IMR-90 (cell line): ENCODE data around the gene POLR2M. TPM values are rescaled to one million over a fixed set of nuclear protein-coding genes. Genes with fewer than 3 reads are reported as not detected.
A peak's percentile ranks its signal among the peaks of the same experiment; 100 is the strongest.

Experiments used
- ATAC-seq: fragments of 200-7000 bp; cut with Tn5 transposase; 2 replicates; pipeline ENCODE4 v1.9.1; 2020; ENCODE audit warnings: low read depth, mild to moderate bottlenecking, moderate library complexity
- BruUV-seq: library from RNA; stranded (reverse); fragments of 400-500 nt; replicated peaks from 2 replicates; lab custom pipeline; 2021; lab: Mats Ljungman, UMichigan
- CTCF ChIA-PET: fragments of 300-600 bp; formaldehyde crosslinking; extraction: SDS; loops from one replicate; lab custom pipeline; 2021; ENCODE audit warnings: antibody characterized with exemption; lab: Yijun Ruan, JAX
- POLR2A ChIA-PET: fragments of 300-600 bp; sonication (Branson Sonifier 250); formaldehyde crosslinking; loops from one replicate; lab custom pipeline; 2022; ENCODE audit warnings: antibody characterized with exemption; ENCODE audit not compliant: unreplicated experiment; lab: Charles Lee
- DNase-seq: peaks from one replicate; pipeline ENCODE4 v3.0.0; 2013
- H2AFZ ChIP-seq: replicated peaks from 2 replicates; pipeline ENCODE3; 2013; ENCODE audit warnings: low read length, mild to moderate bottlenecking; ENCODE audit not compliant: poor library complexity
- H2AK5ac ChIP-seq: 2 replicates; pipeline ENCODE4 v1.6.1; 2013; ENCODE audit warnings: low read depth, low read length, inconsistent platforms
- H2AK9ac ChIP-seq: replicated peaks from 2 replicates; pipeline ENCODE3; 2013; ENCODE audit warnings: mild to moderate bottlenecking, low read depth, low read length, moderate library complexity; ENCODE audit not compliant: poor library complexity
- H2BK120ac ChIP-seq: 2 replicates; pipeline ENCODE4 v1.6.1; 2013; ENCODE audit warnings: low read depth, low read length, inconsistent platforms
- H2BK15ac ChIP-seq: 3 replicates; pipeline ENCODE4 v1.6.1; 2013; ENCODE audit warnings: low read depth, low read length, inconsistent platforms
- H2BK20ac ChIP-seq: 2 replicates; pipeline ENCODE4 v1.6.1; 2013; ENCODE audit warnings: low read depth, mild to moderate bottlenecking, inconsistent platforms, low read length, moderate library complexity
- H2BK5ac ChIP-seq: 2 replicates; pipeline ENCODE4 v1.6.1; 2013; ENCODE audit warnings: mild to moderate bottlenecking, low read depth, low read length, inconsistent platforms; ENCODE audit not compliant: poor library complexity, severe bottlenecking
- H3K14ac ChIP-seq: replicated peaks from 2 replicates; pipeline ENCODE4 v1.6.1; 2013; ENCODE audit warnings: low read depth, low read length, inconsistent platforms
- H3K18ac ChIP-seq: 2 replicates; pipeline ENCODE4 v1.6.1; 2013; ENCODE audit warnings: low read depth, low read length, control low read depth
- H3K23ac ChIP-seq: 2 replicates; pipeline ENCODE4 v1.6.1; 2013; ENCODE audit warnings: low read depth, low read length, inconsistent platforms
- H3K27ac ChIP-seq: 2 replicates; pipeline ENCODE4 v1.5.1; 2013; ENCODE audit warnings: mild to moderate bottlenecking, control low read depth, low read length; ENCODE audit not compliant: insufficient read depth
- H3K27me3 ChIP-seq: 2 replicates; pipeline ENCODE4 v1.6.1; 2013; ENCODE audit warnings: low read length; ENCODE audit not compliant: control insufficient read depth, insufficient read depth
- H3K36me3 ChIP-seq: 2 replicates; pipeline ENCODE4 v1.6.1; 2013; ENCODE audit warnings: low read length, mixed read lengths; ENCODE audit not compliant: control insufficient read depth, insufficient read depth
- H3K4ac ChIP-seq: 2 replicates; pipeline ENCODE4 v1.6.1; 2013; ENCODE audit warnings: low read depth, low read length, inconsistent platforms
- H3K4me1 ChIP-seq: 2 replicates; pipeline ENCODE4 v1.6.1; 2013; ENCODE audit warnings: low read length, mixed read lengths; ENCODE audit not compliant: control insufficient read depth, insufficient read depth
- H3K4me2 ChIP-seq: 2 replicates; pipeline ENCODE4 v1.6.1; 2013; ENCODE audit warnings: low read depth, mild to moderate bottlenecking, control low read depth, low read length, moderate library complexity
- H3K4me3 ChIP-seq: 2 replicates; pipeline ENCODE4 v1.5.1; 2013; ENCODE audit warnings: low read depth, mild to moderate bottlenecking, control low read depth, low read length, moderate library complexity; ENCODE audit not compliant: insufficient read depth
- H3K56ac ChIP-seq: 2 replicates; pipeline ENCODE4 v1.6.1; 2013; ENCODE audit warnings: low read length, inconsistent platforms; ENCODE audit not compliant: insufficient read depth; ENCODE audit errors: extremely low read depth
- H3K79me1 ChIP-seq, 2 experiments: 2 replicates each; pipeline ENCODE4 v1.6.1; 2013; ENCODE audit warnings: low read length in 2 of 2, inconsistent platforms in 1 of 2, low read depth in 1 of 2
- H3K9ac ChIP-seq: 2 replicates; pipeline ENCODE4 v1.6.1; 2013; ENCODE audit warnings: low read depth, low read length, control low read depth
- H3K9me1 ChIP-seq: 2 replicates; pipeline ENCODE4 v1.6.1; 2013; ENCODE audit warnings: low read length, inconsistent platforms; ENCODE audit not compliant: insufficient read depth
- H3K9me3 ChIP-seq: 2 replicates; pipeline ENCODE4 v1.6.1; 2013; ENCODE audit warnings: low read length; ENCODE audit not compliant: control insufficient read depth, insufficient read depth
- H4K20me1 ChIP-seq: 2 replicates; pipeline ENCODE4 v1.6.1; 2013; ENCODE audit warnings: low read length, inconsistent platforms; ENCODE audit not compliant: insufficient read depth
- H4K5ac ChIP-seq: 2 replicates; pipeline ENCODE4 v1.6.1; 2013; ENCODE audit warnings: mild to moderate bottlenecking, low read depth, low read length, control low read depth
- H4K8ac ChIP-seq, 2 experiments: 2 replicates each; pipeline ENCODE4 v1.6.1; 2013; ENCODE audit warnings: low read depth in 2 of 2, low read length in 2 of 2, control low read depth in 1 of 2, inconsistent platforms in 1 of 2
- H4K91ac ChIP-seq: 2 replicates; pipeline ENCODE4 v1.6.1; 2013; ENCODE audit warnings: low read depth, low read length, inconsistent platforms; ENCODE audit not compliant: insufficient read depth
- CEBPB ChIP-seq: IDR thresholded peaks from 2 replicates; pipeline ENCODE4 v1.6.1; 2012; ENCODE audit warnings: low read depth, low read length, improper control_type of control experiment
- MAFK ChIP-seq: IDR thresholded peaks from 2 replicates; pipeline ENCODE4 v1.6.1; 2012; ENCODE audit warnings: low read depth, low read length, improper control_type of control experiment
- NFE2L2 ChIP-seq: fragments of 150-350 bp; IDR thresholded peaks from 2 replicates; pipeline ENCODE4 v1.6.1; 2016; ENCODE audit warnings: low read depth, mild to moderate bottlenecking, low read length
- RFX5 ChIP-seq: IDR thresholded peaks from 2 replicates; pipeline ENCODE4 v1.8.0; 2012; ENCODE audit warnings: low read depth, mild to moderate bottlenecking, low read length, moderate library complexity
- whole genome bisulfite sequencing, 2 experiments: methylation state at CpG; one replicate each; pipeline versions ENCODE4 v1.1.5 to v1.1.7; 2013; ENCODE audit warnings: missing lambda C conversion rate in 2 of 2; ENCODE audit not compliant: insufficient read length in 1 of 2; ENCODE audit errors: extremely low coverage in 2 of 2; 5-methylcytosine and 5-hydroxymethylcytosine counted together
- dilution Hi-C: fragments of 300-500 bp; cut with HindIII; formaldehyde crosslinking; loops from one replicate; pipeline ENCODE4 v1.14.3; 2018; ENCODE audit warnings: low sequenced_read_pairs; ENCODE audit not compliant: unreplicated experiment
- in situ Hi-C: fragments of 300-500 bp; cut with MboI; formaldehyde crosslinking; loops from 3 replicates; pipeline ENCODE4 v1.14.3; 2019; ENCODE audit warnings: low sequenced_read_pairs, inconsistent platforms, mixed read lengths
- intact Hi-C: fragments of 100-400 bp; cut with micrococcal nuclease; formaldehyde crosslinking; loops from 2 replicates; pipeline ENCODE4 v1.10.0; 2022
- polyA plus RNA-seq, 3 experiments: library from polyadenylated mRNA; depleted of rRNA; stranded (reverse); fragments of >200 nt; gene quantifications; 2 replicates each; pipeline ENCODE4 v1.2.3, GENCODE V29; 2012; ENCODE audit warnings: low replicate concordance in 1 of 3
- total RNA-seq: library from RNA; depleted of rRNA; stranded (reverse); fragments of >200 nt; gene quantifications from 2 replicates; pipeline ENCODE4 v1.2.3, GENCODE V29; 2012
- TF ChIP-seq, protein P1 (sequence below): conservative IDR thresholded peaks from 2 replicates; pipeline ENCODE4 v1.5.1; 2012; ENCODE audit warnings: mild to moderate bottlenecking, low read depth, low read length, improper control_type of control experiment
- TF ChIP-seq, protein P2 (sequence below): fragments of 150-350 bp; IDR thresholded peaks from 2 replicates; pipeline ENCODE4 v1.6.1; 2016; ENCODE audit warnings: low read depth, mild to moderate bottlenecking, low read length, moderate library complexity, borderline replicate concordance

Gene POLR2M
- total and polyA plus RNA-seq, 2 of the 4 experiments (the other 2 are of a cell fraction), result 60.8 to 117 TPM

DNA sequence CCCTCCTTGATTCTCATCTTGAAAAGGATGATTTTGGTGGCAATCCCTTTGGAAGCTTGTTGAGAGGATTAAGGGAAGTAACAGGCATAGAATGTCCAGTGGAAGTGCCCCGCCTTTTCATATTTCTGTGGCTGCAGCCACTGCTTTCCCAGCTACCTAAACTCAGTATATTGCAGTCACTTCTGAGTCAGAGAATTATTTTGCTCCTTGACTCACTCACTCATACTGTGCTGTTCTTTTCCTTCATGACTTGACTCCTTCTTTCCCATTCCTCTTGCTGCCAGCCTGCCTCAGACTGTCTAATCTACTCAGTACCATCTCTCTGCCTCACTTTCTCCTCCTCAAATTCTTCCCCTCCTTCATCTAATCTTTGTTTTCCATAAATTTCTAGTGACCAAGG is 26.5 kb upstream of the POLR2M start:
- Histone ChIP-seq H3K9ac (no peak overlapping the region), H3K4ac (no peak overlapping the region), H3K27ac (no peak overlapping the region), H2BK20ac (no peak overlapping the region), H2BK5ac (no peak overlapping the region), H3K23ac (no peak overlapping the region), H4K91ac (no peak overlapping the region), H3K4me1 (no peaks in the 10 kb centered on the region), H2AFZ (no peak overlapping the region), H3K9me1 (no peaks in the 10 kb centered on the region), H4K8ac (no peak overlapping the region), H3K4me2 (peak overlapping the region; percentile 46), H3K18ac (no peak overlapping the region), H3K4me3 (no peak overlapping the region), H3K36me3 (no peaks in the 10 kb centered on the region), H4K20me1 (no peaks in the 10 kb centered on the region), H3K9me3 (no peaks in the 10 kb centered on the region), H3K27me3 (peaks cover 5% of the 10 kb centered on the region), H2AK9ac (no peak overlapping the region), H3K79me1 (no peaks in the 10 kb centered on the region), H3K56ac (no peak overlapping the region), H2BK120ac (no peak overlapping the region), H2BK15ac (no peak overlapping the region), H3K14ac (no peak overlapping the region), H4K5ac (no peak overlapping the region), H2AK5ac (no peak overlapping the region)
- no TSS peak for BruUV-seq
- peak; percentile 51 for DNase-seq
- WGBS, 2 experiments, result no CpG with 5 or more reads among the region's 1 CpG
- ATAC-seq, result peak; percentile 81
- dilution Hi-C loops (no loop called here), in situ Hi-C loops (no loop called here), intact Hi-C loops (no loop called here)
- TF ChIP-seq NFE2L2 (no peak), CEBPB (no peak), RFX5 (no peak), MAFK (no peak)
- TF ChIP-seq, protein P1, sequence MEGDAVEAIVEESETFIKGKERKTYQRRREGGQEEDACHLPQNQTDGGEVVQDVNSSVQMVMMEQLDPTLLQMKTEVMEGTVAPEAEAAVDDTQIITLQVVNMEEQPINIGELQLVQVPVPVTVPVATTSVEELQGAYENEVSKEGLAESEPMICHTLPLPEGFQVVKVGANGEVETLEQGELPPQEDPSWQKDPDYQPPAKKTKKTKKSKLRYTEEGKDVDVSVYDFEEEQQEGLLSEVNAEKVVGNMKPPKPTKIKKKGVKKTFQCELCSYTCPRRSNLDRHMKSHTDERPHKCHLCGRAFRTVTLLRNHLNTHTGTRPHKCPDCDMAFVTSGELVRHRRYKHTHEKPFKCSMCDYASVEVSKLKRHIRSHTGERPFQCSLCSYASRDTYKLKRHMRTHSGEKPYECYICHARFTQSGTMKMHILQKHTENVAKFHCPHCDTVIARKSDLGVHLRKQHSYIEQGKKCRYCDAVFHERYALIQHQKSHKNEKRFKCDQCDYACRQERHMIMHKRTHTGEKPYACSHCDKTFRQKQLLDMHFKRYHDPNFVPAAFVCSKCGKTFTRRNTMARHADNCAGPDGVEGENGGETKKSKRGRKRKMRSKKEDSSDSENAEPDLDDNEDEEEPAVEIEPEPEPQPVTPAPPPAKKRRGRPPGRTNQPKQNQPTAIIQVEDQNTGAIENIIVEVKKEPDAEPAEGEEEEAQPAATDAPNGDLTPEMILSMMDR, result no peak
- TF ChIP-seq, protein P2, sequence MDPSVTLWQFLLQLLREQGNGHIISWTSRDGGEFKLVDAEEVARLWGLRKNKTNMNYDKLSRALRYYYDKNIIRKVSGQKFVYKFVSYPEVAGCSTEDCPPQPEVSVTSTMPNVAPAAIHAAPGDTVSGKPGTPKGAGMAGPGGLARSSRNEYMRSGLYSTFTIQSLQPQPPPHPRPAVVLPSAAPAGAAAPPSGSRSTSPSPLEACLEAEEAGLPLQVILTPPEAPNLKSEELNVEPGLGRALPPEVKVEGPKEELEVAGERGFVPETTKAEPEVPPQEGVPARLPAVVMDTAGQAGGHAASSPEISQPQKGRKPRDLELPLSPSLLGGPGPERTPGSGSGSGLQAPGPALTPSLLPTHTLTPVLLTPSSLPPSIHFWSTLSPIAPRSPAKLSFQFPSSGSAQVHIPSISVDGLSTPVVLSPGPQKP, result no peak
- POLR2A ChIA-PET, result interaction anchor here (1.0 kb wide), 1 partner anchor 27 kb away, joined by 3 read pairs; the partner anchor contains the start of gene POLR2M
- CTCF ChIA-PET, result no interaction called here
